SHP77 treated with DMSO at 0.1 percent for 48 hours (cell line): ENCODE data around the gene UHRF2.
"Not testable (repeated sequence)": the region's sequence is repeated elsewhere in the genome, so short reads cannot be mapped to it uniquely, and the experiment has no call there.

ENCODE experiments used
- DNase-seq: peaks from one replicate; lab custom pipeline; 2025; lab: John Stamatoyannopoulos, UW

The UHRF2 gene

DNA sequence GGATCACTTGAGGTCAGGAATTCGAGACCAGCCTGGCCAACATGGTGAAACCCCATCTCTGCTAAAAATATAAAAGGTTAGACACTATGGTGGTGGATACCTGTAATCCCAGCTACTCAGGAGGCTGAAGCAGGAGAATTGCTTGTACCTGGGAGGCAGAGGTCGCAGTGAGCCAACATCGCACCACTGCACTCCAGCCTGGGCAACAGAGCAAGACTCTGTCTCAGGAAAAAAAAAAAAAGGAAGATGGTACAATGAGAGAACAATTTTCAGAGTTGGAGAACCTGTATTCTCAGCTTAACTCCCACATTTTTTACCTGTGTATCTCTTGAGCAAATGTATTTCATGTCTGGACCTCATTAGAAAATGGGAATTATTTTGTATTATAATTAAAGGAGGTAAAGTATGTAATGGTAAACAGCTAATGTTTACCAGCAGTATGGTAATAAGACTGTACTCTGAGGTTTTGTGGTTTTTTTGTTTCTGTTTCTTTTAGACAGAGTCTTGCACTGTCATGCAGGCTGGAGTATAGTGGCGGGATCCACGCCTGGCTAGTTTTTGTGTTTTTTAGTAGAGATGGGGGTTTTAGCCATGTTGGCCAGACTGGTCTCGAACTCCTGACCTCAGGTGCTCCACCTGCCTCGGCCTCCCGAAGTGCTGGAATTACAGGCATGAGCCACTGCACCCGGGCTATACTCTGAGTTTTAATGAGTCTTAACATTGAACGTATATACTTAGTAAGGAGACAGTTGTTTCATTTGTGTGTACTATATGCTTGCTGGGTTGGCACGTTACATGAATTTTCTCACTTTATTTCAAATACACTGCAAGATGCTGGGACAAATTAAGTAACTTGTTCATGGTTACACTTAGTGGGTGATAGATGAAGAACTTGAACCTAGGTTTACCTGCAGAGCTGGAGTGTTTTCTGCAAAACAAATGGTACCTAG is 16.2 kb downstream of the UHRF2 start:
- no peak for DNase-seq

DNA sequence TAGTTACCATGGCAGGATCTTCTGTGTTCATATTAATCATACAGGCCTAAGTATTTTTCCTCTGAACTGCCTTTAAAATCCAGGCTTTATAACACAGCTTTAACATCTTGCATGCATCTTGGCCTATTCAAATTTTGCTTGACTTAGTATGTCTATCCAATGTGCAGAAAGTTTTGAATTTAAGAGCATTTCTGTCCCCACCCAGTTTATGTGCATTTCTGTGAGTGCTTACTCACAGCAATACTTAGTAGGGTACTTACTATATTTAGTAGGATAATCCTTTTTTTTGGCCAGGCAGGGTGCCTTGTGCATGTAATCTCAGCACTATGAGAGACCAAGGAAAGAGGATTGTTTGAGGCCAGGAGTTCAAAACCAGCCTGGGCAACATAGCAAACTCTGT is 18.0 kb downstream of the UHRF2 start:
- DNase-seq, result no peak

DNA sequence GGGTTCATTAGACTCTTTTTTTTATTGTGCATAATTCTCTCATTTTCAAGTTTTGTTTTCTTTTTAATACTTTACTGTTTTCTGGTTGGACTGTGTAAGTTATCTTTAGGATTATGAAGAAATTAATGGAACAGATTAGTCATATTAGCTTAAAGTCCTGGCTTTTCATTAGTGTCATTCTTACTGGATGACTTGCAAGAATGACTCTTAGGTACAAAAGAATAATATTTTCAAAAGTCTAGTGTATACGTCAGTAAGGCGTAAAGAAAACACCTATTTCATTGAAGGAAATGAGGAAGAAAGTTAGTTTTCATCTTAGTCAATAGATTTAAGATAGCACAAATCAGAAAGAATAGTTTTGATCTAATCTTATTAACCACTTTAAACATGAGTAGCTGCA is 20.4 kb downstream of the UHRF2 start:
- DNase-seq, result no peak

DNA sequence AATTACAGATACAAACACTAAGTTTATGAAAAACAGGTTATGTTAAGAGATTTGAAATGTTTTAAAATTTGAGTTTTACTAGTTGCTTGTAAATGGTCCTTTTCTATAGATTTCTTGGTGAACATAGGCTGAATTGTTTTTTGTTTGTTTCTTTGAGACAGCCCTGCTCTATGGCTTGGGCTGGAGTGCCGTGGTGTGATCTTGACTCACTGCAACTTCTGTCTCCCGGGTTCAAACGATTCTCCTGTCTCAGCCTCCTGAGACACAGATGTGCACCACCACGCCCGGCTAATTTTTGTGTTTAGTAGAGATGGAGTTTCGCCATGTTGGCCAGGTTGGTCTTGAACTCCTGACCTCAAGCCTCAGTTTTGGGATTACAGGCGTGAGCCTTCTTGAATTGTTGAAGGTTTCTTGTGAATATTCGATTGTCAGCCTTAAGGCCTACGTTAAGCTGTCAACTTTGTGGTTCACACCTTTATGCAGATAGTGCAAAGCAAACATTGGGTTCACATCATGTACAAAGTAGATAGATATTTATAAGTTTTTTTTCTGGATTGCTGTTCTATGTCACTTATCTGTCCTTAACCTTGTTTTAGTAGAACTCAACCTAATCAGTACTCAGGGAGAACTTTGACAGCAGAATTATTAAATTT is 26.2 kb downstream of the UHRF2 start:
- DNase-seq, result no peak

DNA sequence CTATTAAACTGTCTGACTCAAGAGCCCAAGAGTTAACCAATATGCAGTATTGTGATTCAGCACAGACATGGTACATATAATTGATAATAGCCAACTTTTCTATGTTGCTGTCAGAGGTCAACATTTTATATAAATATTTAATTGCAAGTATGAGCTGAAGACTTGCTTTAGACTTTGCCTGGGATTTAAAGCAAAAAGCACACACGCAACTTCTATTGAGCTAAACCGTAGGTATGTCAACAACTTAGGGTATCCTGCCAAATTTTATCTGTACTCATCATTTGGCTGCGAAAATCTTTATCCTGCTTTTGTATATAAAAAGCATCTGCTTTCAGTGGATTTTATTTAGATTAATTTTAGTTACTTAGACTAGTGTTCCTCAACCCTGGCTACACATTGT is 27.4 kb downstream of the UHRF2 start:
- no peak for DNase-seq

DNA sequence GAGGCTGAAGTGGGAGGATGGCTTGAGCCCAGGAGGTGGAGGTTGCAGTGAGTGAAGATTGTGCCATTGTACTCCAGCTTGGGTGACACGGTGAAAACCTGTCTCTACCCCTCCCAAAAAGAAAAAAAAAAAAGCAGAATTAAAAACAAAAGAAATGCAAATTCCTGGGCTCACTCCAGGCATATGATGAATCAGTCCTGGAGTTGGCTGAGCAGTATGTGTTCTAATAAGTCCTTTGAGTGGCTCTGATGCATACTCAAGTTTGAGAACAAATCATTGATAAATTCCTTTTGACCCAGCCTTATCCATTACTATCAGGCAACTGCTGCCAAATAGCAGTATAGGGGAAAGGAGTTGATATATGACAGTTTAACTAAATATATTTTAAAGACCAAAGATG is 28.3 kb downstream of the UHRF2 start:
- DNase-seq, result no peak

DNA sequence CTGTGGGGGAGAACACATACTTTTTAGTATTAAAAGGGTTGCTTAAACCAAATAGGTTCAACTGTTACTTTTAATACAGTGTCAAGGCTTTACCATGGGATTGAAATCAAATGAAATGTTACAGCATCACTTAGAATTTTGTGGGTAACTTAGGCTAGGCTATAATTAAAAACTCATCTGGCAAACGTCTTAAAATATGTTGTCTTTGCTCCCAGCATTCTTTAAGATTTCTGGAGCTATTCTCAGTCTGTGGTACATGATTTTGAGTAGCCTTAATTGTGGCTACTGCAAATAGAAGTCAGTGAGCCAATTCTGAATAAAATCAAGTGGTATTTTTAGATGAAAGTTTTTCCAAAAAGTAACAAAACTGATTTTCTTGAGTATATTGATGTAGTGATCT is 30.7 kb downstream of the UHRF2 start:
- no peak for DNase-seq

DNA sequence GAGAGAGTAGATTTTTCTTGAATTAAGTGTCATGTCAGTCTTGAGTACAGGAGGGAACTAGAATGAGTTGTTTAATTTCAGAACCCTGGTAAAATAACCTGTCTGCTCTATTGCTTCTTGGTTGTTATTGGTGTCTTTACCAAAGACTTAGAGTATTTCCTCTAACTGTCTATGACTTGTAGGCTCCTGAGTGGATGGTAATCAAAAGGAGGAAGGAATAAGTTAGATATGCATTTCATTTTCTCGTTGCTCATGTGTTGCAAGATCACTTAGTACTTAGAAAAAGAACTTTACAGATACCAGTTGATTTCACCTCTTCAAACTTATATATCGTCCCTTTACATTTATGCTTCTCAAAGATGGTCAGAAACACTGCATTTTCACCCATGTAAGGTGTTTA is 31.1 kb downstream of the UHRF2 start:
- DNase-seq, result no peak

DNA sequence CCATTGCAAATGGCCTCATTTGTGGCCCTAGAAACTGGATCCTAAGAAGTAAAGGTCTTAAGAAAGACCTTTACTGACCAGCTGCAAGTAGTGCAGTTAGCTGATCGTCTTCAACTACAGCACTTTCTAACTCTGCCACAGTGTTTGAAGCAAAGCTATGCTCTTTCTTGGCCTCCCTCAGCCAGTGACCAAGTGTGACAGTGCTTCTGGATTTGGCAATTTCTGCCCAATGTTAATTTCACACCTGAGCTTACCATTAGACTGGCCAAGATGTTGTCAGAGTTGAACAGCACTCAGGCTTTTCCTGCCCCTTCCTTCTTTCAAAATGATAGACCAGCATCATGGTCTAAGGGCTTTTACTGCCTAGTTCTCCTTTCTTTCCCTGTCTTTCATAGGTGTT is 36.1 kb downstream of the UHRF2 start:
- no peak for DNase-seq

DNA sequence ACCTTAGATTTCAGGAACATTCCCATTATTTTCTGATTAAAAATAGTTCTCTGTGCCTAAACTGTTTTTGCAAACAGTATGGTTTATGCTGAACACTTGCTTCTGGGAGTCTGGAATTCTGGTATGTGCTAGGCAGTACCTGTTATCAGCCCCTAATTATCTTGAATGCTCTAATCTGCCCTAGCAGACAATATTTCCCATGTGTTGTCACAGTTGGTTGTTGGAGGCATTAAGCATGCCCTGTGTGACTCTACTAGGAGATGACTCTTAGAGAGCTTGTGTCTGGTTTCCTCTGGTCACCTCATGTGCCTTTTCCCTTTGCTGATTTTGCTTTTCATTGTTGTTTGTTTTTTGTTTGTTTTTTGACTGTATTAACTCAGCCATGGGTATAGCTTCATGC is 36.6 kb downstream of the UHRF2 start:
- DNase-seq, result no peak

DNA sequence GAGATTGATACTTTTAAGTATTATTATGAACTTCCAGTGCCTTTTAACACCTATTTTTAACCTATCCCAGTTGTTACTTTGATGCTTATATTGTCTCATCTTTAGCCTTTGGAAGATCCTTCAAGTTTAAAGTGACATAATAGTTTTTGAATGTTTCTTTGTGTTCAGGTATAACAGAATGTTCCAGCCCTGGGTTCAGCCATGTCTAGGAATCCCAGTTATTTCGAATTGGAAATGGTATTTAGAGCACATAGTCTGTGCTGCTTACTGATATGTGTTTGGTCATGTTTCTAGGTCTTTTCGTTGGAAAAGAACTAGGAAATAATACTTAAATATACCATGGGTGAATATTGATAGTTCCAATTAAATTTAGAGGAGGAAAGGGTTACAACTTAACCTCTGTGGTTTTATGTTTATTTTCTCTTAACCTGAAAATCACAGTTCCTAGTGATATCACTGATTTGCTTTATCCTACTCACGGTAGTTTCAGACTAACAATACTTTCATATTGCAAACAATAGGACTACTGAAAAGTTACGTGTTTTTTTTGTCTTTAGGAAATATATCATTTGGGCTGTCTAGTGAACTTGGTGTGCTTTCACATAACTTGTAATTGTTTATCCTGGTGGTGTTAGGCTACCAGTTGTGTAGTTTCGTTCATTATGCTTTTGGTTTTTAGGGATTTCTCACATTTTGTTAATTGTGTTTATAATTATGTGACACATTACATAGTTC is 37.8 kb downstream of the UHRF2 start:
- DNase-seq, result no peak

DNA sequence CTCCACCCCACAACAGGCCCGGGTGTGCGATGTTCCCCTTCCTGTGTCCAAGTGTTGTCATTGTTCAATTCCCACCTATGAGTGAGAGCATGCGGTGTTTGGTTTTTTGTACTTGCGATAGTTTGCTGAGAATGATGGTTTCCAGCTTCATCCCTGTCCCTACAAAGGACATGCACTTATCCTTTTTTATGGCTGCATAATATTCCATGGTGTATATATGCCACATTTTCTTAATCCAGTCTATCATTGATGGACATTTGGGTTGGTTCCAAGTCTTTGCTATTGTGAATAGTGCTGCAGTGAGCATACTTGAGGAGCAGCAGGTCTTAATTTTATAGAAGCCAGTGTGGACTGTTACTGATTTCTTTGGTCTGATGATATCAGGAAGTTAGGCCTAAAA is 42.3 kb downstream of the UHRF2 start:
- not testable (repeated sequence) for DNase-seq

DNA sequence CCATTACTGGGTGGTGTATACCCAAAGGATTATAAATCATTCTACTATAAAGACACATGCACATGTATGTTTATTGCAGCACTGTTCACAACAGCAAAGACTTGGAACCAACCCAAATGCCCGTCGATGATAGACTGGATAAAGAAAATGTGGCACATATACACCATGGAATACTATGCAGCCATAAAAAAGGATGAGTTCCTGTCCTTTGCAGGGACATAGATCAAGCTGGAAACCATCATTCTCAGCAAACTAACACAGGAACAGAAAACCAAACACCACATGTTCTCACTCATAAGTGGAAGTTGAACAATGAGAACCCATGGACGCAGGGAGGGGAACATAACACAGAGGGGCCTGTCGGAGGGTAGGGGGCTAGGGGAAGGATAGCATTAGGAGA is 45.7 kb downstream of the UHRF2 start:
- not testable (repeated sequence) for DNase-seq

DNA sequence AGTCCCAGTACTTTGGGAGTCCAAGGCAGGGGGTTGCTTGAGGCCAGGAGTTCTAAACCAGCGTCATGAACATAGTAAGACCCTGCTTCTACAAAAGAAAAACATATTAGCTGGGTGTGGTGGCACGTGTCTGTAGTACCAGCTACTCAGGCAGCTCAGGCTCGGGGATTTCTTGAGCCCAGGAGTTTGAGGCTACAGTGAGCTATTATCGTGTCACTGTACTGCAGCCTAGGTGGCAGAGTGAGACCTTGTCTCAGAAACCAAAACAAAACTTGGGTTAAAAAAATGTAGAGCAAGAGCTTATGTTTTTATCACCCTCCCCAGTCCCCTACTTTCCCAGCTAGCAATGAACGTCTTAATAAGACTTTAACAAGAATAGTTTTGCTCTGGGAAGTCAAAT is 46.7 kb downstream of the UHRF2 start:
- DNase-seq, result no peak

DNA sequence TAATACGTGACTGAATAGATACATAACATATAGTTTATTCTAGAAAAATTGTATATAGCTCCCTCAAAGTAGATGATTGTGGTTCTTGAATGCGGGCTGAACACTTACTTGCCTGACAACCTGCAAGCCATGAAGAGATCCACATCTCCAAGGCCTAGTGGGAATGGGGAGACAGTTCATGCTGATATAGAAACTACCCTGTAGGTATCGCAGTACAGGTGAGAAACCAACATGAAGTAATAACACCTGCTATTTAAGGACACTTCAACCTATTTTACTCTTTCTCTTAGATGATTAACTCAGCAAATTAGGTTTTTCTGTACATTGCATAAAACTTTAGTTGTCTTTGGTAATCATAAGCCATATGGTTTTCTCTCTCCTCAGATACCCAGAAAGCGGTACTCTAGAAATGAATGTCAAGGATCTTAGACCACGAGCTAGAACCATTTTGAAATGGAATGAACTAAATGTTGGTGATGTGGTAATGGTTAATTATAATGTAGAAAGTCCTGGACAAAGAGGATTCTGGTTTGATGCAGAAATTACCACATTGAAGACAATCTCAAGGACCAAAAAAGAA is 47.3 kb downstream of the UHRF2 start:
- DNase-seq, result no peak

DNA sequence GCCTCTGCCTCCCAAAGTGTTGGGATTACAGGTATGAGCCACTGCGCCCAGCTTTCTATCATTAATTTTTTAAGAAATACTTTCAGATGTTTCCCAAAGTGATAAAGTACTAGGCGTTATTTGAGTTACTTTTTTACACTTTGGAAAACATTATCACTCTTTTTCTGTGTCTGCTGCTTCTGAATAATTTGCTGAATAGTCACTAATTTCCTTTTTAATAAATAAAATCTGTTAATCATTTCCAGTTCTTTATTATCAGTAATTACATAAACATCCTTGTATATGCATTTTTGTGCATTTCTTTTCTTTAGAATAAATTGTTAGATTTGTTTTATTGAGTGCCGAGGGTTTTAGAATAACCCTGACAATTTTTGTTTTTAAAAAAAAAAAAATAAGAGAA is 48.6 kb downstream of the UHRF2 start:
- no peak for DNase-seq

DNA sequence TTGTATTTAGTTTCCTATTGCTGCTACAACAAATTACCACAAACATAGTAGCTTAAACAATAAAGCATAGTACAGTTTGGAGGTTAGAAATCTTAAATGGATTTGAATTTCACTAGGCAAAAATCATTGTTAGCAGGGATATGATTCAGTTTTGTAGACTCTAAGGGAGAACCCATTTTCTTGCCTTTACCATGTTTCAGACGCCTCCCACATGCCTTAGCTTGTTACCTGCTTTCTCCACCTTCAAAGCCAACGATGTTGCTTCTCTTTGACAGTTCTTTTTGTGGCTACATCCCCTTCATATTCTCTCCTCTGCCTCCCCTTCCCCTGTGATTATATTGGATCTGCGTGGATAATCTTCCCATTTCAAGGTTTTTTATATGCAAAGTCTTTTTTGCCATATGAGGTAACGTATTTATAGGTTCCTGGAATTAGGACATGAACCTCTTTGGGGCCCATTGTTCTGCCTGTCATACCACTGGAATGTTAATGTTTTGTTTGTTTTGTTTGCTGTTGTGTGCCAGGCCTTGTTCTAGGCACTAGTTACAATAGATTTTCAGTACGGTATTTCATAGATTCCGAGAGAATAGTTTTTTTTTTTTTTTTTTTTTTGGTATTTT is 54.1 kb downstream of the UHRF2 start:
- no peak for DNase-seq

DNA sequence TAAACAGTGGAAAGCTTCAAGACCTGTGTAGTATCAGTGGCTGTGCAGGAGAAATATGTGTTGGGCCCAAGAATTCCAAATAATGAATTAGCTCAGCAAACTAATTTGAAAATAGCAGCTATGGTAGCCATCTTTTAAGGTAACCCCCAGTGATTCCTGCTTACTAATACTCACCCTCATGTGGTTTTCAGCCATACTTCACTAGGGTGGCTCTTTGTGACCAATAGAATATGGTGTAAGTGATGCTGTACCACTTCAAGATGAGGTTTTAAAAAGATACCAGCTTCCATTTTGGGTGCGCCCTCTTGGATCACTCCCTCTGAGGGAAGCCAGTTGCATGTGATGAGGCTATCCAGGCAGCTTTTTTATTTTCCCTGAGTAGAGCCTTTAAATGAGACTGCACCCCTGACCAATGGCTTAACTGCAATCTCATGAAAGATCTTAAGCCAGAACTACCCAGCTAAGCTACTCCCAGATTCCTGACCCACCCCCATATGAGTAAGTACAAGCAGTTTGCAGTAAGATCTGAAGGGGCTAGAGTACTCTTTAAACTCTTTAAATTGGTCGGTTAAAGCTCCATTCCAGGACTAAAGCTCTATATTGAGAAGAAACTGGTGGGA is 58.3 kb downstream of the UHRF2 start:
- DNase-seq, result no peak

DNA sequence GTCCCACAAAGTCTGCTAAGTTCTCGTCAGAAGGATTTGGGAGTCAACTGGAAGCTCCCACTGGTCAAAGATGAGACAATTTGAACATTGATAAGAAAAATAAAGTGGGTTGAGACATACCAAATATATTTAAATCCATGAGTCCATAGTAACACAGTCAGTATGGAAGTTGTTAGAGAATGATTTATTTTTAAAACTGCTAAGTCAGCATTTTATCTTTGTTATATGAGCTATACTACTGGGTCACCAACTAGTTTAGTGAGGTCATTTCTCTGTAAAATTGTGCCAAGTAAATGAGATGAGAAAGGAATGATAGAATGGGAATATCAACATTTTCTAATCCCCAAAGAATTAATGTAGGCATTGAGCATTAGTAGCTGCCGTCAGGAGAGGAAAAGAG is 60.2 kb downstream of the UHRF2 start:
- DNase-seq, result no peak

DNA sequence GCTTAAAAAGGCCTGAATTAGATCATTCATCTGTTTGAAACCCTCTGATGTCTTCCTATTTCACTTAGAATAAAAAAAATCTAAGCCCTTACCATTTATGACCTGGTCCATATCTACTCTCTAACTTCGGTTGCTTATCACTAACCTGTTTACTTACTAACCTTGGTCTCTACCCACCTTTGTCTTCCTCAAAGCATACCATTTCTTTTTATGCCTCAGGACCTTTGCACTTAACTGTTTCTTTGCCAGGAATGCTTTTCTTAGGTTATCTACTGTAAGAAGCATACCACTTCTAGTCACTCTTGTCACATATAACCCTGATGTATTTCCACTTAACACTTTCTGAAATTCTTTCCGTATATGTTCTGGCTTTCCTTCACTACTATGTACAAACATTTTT is 67.0 kb downstream of the UHRF2 start:
- DNase-seq, result no peak

DNA sequence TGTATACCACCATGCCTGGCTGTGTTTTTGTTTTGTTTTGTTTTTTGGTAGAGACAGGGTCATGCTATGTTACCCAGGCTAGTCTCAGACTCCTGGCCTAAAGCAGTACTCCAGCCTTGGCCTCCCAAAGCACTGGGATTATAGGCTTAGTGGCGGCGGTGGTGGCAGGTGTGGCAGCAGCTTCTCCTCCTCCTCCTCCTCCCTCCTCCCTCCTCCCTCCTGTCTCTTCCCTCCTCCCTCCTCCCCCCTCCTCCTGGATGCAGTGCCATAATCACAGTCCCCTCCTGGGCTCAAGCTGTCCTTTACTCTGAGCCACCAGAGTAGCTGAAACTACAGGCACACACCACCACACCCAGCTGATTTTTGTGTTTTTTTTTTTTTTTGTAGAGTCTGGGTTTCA is 71.2 kb downstream of the UHRF2 start:
- no peak for DNase-seq

DNA sequence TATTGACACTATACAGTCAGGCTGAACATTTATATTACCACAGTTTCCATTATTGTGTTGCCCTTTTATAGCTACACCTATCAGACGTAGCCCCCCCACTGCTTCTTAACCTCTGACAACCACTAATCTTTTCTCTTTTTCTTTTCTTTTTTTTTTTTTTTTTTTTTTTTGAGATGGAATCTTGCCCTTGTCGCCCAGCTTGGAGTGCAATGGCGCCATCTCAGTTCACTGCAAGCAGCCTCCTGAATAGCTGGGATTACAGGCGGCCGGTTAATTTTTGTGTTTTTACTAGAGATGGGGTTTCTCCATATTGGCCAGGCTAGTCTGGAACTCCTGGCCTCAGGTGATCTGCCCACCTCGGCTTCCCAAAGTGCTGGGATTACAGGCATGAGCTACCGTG is 75.4 kb downstream of the UHRF2 start:
- no peak for DNase-seq
